Activated naive CD4-positive, alpha-beta T cell treated with anti-CD3 and anti-CD28 coated beads for 36 hours (primary cell): ENCODE results near the gene ECE1. TPM values are rescaled to one million over a fixed set of nuclear protein-coding genes. Genes with fewer than 3 reads are reported as not detected.
"Not testable (repeated sequence)": the region's sequence is repeated elsewhere in the genome, so short reads cannot be mapped to it uniquely, and the experiment has no call there.

Experiments used
- CTCF ChIA-PET: fragments of 350-600 bp; sonication (Branson Sonifier 250); formaldehyde crosslinking; loops from one replicate; lab custom pipeline; 2021; ENCODE audit warnings: antibody characterized with exemption; lab: Charles Lee
- DNase-seq: peaks from one replicate; pipeline ENCODE4 v3.0.0-alpha.2; 2020
- H3K27ac Mint-ChIP-seq: one replicate; pipeline ENCODE4 v1.8.0; 2021; ENCODE audit warnings: mild to moderate bottlenecking, mixed read lengths
- H3K27me3 Mint-ChIP-seq: one replicate; pipeline ENCODE4 v1.8.0; 2021; ENCODE audit warnings: low read depth, mixed read lengths
- H3K36me3 Mint-ChIP-seq: one replicate; pipeline ENCODE4 v1.8.0; 2021; ENCODE audit warnings: low read depth, mixed read lengths
- H3K4me1 Mint-ChIP-seq: one replicate; pipeline ENCODE4 v1.8.0; 2021; ENCODE audit warnings: low read depth, mixed read lengths
- H3K4me3 Mint-ChIP-seq: one replicate; pipeline ENCODE4 v1.8.0; 2021; ENCODE audit warnings: mild to moderate bottlenecking, moderate library complexity, mixed read lengths
- H3K9me3 Mint-ChIP-seq: one replicate; pipeline ENCODE4 v1.8.0; 2021; ENCODE audit warnings: mixed read lengths
- intact Hi-C: fragments of 100-400 bp; cut with micrococcal nuclease; formaldehyde crosslinking; loops from one replicate; pipeline ENCODE4 v1.15.1; 2023
- total RNA-seq, 2 experiments: library from RNA; stranded (reverse); gene quantifications; one replicate each; pipeline ENCODE4 v1.2.3, GENCODE V29; 2021

Gene ECE1
- total RNA-seq, 2 experiments from 2014 or later: 160 to 166 TPM

- no peaks in the 10 kb centered on the region for H3K27me3 Mint-ChIP-seq
- no peaks in the 10 kb centered on the region for H3K9me3 Mint-ChIP-seq
- CTCF ChIA-PET: interaction anchor here (0.8 to 5.7 kb wide), 11 partner anchors 24 to 729 kb away, joined by 3 to 41 read pairs (median 5); no protein-coding TSS in a partner anchor
- DNase-seq: peak; percentile 90
- H3K36me3 Mint-ChIP-seq: peaks cover 21% of the 10 kb centered on the region
- intact Hi-C loops: loop anchor here (1.0 to 10.0 kb wide), 11 partner anchors 31 to 1109 kb away; partner anchors contain the start of genes HP1BP3, PLA2G2C, UBXN10 and USP48
- H3K27ac Mint-ChIP-seq: peak overlapping the region; percentile 99
- H3K4me1 Mint-ChIP-seq: peaks cover 89% of the 10 kb centered on the region
- H3K4me3 Mint-ChIP-seq: peak overlapping the region; percentile 67
Observed at GRCh38 chr1:21293537-21294265, 3.4 kb upstream of the ECE1 start.

DNA sequence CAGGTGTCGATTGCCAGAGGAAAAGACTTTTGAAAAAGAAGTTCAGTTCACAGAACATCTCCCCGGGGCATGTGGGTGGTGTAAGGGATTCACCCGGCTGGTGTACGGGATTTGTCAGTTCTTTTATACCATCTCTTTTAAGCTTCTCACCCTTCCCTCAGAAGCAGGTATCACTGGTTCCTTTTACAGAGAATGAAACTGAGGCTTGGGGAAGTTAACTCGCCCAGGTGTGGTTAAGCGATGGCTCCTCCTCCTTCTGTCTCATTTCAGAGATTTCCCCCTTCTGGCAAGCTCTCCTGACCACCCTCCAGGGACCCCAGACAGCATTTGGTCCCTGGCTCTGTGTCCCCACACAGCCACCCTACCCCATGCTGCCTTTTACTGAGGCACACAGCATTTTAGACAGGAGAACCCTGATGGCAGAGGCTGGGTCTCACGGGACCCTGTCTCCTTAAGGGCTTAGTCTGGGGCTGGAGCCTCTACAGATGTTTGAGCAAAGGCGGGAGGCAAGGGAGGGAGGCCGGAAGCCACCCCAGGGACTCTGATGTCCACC lies 2.8 kb upstream of the ECE1 start:
- DNase-seq: peak; percentile 86
- peaks cover 23% of the 10 kb centered on the region for H3K36me3 Mint-ChIP-seq

DNA sequence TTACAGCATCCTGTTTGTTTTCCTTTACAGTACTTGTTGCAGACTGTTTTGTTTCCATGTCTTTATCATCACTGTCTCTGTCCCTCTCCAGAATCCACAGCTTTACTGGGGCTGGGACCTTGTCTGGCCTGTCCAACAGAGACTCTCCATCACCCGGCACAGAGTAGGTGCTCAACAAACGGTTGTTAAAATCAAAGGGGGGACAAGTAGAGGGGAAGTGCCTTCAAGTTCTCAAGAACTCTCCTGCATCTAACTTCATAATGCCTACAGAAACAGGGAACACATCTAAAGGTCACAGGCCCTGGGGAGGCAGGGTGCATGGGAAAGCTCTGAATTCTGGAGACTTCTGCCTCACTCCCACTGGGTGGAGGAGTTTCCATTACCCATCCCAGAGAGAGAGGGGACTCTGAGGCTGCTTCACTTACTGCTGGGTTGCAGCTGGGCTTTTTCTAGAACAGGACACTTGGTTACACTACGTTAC lies 2.3 kb upstream of the ECE1 start:
- no peak for DNase-seq
- CTCF ChIA-PET: interaction anchor here (0.6 to 5.7 kb wide), 12 partner anchors 23 to 90 kb away, joined by 3 to 41 read pairs (median 3); no protein-coding TSS in a partner anchor
- intact Hi-C loops: loop anchor here (2.0 to 10.0 kb wide), 2 partner anchors 506 to 1108 kb away; partner anchors contain the start of genes HP1BP3, PLA2G2C and UBXN10
- peaks cover 87% of the 10 kb centered on the region for H3K4me1 Mint-ChIP-seq
- no peaks in the 10 kb centered on the region for H3K27me3 Mint-ChIP-seq
- H3K27ac Mint-ChIP-seq: peak overlapping the region; percentile 99
- H3K4me3 Mint-ChIP-seq: peak overlapping the region; percentile 67
- H3K9me3 Mint-ChIP-seq: no peaks in the 10 kb centered on the region
- H3K36me3 Mint-ChIP-seq: peaks cover 25% of the 10 kb centered on the region

More for the DNA sequence above, 2.8 kb upstream of the ECE1 start:
- intact Hi-C loops: loop anchor here (1.0 to 10.0 kb wide), 5 partner anchors 35 to 1108 kb away; partner anchors contain the start of genes HP1BP3, PLA2G2C and UBXN10
- Mint-ChIP-seq H3K4me1 (peaks cover 89% of the 10 kb centered on the region), H3K9me3 (no peaks in the 10 kb centered on the region), H3K4me3 (peak overlapping the region; percentile 67), H3K27ac (peak overlapping the region; percentile 99), H3K27me3 (no peaks in the 10 kb centered on the region)
- CTCF ChIA-PET: interaction anchor here (0.9 to 5.7 kb wide), 11 partner anchors 23 to 73 kb away, joined by 3 to 41 read pairs (median 4); no protein-coding TSS in a partner anchor

- no peaks in the 10 kb centered on the region for H3K9me3 Mint-ChIP-seq
- peak overlapping the region; percentile 67 for H3K4me3 Mint-ChIP-seq
- CTCF ChIA-PET: interaction anchor here (0.6 to 5.7 kb wide), 10 partner anchors 9 to 91 kb away, joined by 3 to 41 read pairs (median 4); no protein-coding TSS in a partner anchor
- peaks cover 82% of the 10 kb centered on the region for H3K4me1 Mint-ChIP-seq
- peaks cover 22% of the 10 kb centered on the region for H3K36me3 Mint-ChIP-seq
- DNase-seq: no peak
- H3K27me3 Mint-ChIP-seq: no peaks in the 10 kb centered on the region
- peak overlapping the region; percentile 99 for H3K27ac Mint-ChIP-seq
- intact Hi-C loops: loop anchor here (2.0 to 10.0 kb wide), 2 partner anchors 505 to 1107 kb away; partner anchors contain the start of genes HP1BP3, PLA2G2C and UBXN10
Observed at GRCh38 chr1:21291964-21292363, 1.7 kb upstream of the ECE1 start.

DNA sequence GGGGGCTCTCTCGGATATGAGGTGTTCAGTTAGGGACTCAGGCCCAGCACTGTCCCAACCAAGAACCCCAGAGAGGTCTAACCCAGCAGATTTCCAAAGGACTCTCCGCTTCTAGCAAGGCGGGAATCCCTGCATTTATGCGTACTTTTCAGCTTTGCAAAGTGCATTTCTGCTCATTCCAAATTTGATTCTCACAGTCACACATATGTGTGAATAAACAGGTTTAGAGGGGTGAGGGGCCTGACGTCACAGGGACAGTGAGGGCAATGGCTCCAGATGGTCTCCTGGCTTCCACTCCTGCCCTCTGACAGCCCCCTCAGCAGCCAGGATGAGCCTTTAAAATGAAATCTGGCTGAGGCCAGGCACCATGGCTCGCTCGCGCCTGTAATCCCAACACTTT lies 921 bp upstream of the ECE1 start:
- H3K4me3 Mint-ChIP-seq: peak overlapping the region; percentile 91
- peak overlapping the region; percentile 99 for H3K27ac Mint-ChIP-seq
- H3K9me3 Mint-ChIP-seq: no peaks in the 10 kb centered on the region
- CTCF ChIA-PET: interaction anchor here (0.6 to 5.7 kb wide), 6 partner anchors 10 to 75 kb away, joined by 3 to 41 read pairs (median 4); no protein-coding TSS in a partner anchor
- intact Hi-C loops: loop anchor here (10.0 kb wide), 1 partner anchor 1106 kb away; the partner anchor contains the start of genes PLA2G2C and UBXN10
- no peak for DNase-seq
- no peaks in the 10 kb centered on the region for H3K27me3 Mint-ChIP-seq
- H3K36me3 Mint-ChIP-seq: peaks cover 22% of the 10 kb centered on the region
- peaks cover 75% of the 10 kb centered on the region for H3K4me1 Mint-ChIP-seq

DNA sequence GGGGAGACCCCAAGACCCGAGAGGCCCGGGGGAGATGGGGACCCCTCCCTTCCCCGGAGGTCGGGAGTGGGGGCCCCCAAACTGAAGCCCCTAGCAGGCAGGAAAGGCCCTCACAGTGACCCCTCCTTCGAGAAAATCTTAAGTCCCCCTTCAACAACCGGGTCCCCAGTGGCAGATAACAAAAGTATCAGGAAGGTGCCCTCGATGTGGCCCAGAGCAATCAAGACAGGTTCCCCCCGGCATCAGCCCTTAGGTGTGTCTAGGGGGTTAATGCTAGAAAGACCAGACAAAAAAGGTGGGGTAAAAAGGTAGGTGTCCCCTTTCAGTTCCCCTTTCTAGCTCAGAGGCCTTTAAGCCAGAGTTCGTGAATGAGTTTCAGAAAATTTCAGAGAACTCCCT lies 282 bp upstream of the ECE1 start:
- Mint-ChIP-seq H3K27ac (peak overlapping the region; percentile 99), H3K27me3 (no peaks in the 10 kb centered on the region), H3K36me3 (peaks cover 19% of the 10 kb centered on the region), H3K4me1 (peaks cover 71% of the 10 kb centered on the region), H3K9me3 (no peaks in the 10 kb centered on the region), H3K4me3 (peak overlapping the region; percentile 91)
- intact Hi-C loops: loop anchor here (10.0 kb wide), 1 partner anchor 1106 kb away; the partner anchor contains the start of genes PLA2G2C and UBXN10
- CTCF ChIA-PET: interaction anchor here (0.6 to 5.7 kb wide), 5 partner anchors 10 to 73 kb away, joined by 3 to 41 read pairs (median 4); no protein-coding TSS in a partner anchor
- peak; percentile 39 for DNase-seq

- intact Hi-C loops: no loop called here
- CTCF ChIA-PET: interaction anchor here (0.9 kb wide), 1 partner anchor 19 kb away, joined by 5 read pairs; no protein-coding TSS in a partner anchor
- Mint-ChIP-seq H3K9me3 (no peaks in the 10 kb centered on the region), H3K27ac (peak overlapping the region; percentile 86), H3K36me3 (peaks cover 27% of the 10 kb centered on the region), H3K4me1 (peaks cover 68% of the 10 kb centered on the region), H3K27me3 (no peaks in the 10 kb centered on the region), H3K4me3 (peak overlapping the region; percentile 85)
- no peak for DNase-seq
Observed at GRCh38 chr1:21289127-21289526, 1.1 kb downstream of the ECE1 start.

GRCh38 chr1:21287905-21288514 lies 2.3 kb downstream of the ECE1 start:
- DNase-seq: no peak
- CTCF ChIA-PET: interaction anchor here (0.6 to 4.2 kb wide), 4 partner anchors 17 to 387 kb away, joined by 4 to 30 read pairs (median 4); no protein-coding TSS in a partner anchor
- Mint-ChIP-seq H3K27me3 (no peaks in the 10 kb centered on the region), H3K27ac (peak overlapping the region; percentile 70), H3K4me3 (no peak overlapping the region), H3K9me3 (no peaks in the 10 kb centered on the region), H3K36me3 (peaks cover 32% of the 10 kb centered on the region), H3K4me1 (peaks cover 65% of the 10 kb centered on the region)
- intact Hi-C loops: no loop called here

GRCh38 chr1:21285386-21285785 lies 4.9 kb downstream of the ECE1 start:
- H3K4me1 Mint-ChIP-seq: peaks cover 59% of the 10 kb centered on the region
- H3K4me3 Mint-ChIP-seq, H3K9me3 Mint-ChIP-seq, intact Hi-C loops, H3K27ac Mint-ChIP-seq, DNase-seq, H3K27me3 Mint-ChIP-seq: not testable (repeated sequence)
- peaks cover 36% of the 10 kb centered on the region for H3K36me3 Mint-ChIP-seq
- CTCF ChIA-PET: interaction anchor here (0.8 to 4.2 kb wide), 3 partner anchors 15 to 40 kb away, joined by 3 to 30 read pairs (median 3); no protein-coding TSS in a partner anchor

- Mint-ChIP-seq H3K4me1 (peaks cover 62% of the 10 kb centered on the region), H3K27ac (no peak overlapping the region), H3K27me3 (no peaks in the 10 kb centered on the region), H3K4me3 (no peak overlapping the region), H3K36me3 (peaks cover 40% of the 10 kb centered on the region), H3K9me3 (no peaks in the 10 kb centered on the region)
- intact Hi-C loops: no loop called here
- DNase-seq: no peak
- CTCF ChIA-PET: interaction anchor here (0.8 to 4.2 kb wide), 3 partner anchors 14 to 40 kb away, joined by 3 to 30 read pairs (median 3); no protein-coding TSS in a partner anchor
Observed at GRCh38 chr1:21285055-21285372, 5.2 kb downstream of the ECE1 start.

- no peak overlapping the region for H3K4me3 Mint-ChIP-seq
Observed at GRCh38 chr1:21284206-21285054, 5.8 kb downstream of the ECE1 start.

More at GRCh38 chr1:21284206-21285054, 5.8 kb downstream of the ECE1 start:
- no peaks in the 10 kb centered on the region for H3K9me3 Mint-ChIP-seq
- CTCF ChIA-PET: interaction anchor here (0.8 to 5.8 kb wide), 4 partner anchors 14 to 39 kb away, joined by 3 to 48 read pairs (median 16); no protein-coding TSS in a partner anchor
- peaks cover 41% of the 10 kb centered on the region for H3K36me3 Mint-ChIP-seq
- H3K27ac Mint-ChIP-seq: peak overlapping the region; percentile 10
- no peaks in the 10 kb centered on the region for H3K27me3 Mint-ChIP-seq
- no peak for DNase-seq
- intact Hi-C loops: no loop called here
- peaks cover 65% of the 10 kb centered on the region for H3K4me1 Mint-ChIP-seq
